Measurements from ENCODE around the gene PPFIA2.

Gene PPFIA2

DNA sequence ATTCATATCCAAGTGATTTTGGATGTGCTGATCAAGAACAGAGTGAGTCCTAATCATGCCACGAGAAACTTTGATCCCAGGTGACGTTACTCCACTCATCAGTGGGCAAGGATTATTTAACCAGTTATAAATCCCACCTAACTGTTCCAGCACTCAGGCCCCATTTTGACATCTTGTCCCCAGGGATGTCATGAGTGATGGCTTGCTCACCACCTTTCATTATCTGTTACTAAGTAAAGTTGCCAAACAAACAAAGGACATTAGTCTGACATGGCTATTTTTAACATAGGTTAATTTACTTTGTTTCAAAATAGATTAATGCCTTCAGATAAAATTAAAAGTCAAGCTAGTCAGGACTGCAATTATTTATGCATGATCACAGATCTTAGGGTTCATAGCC is 425.3 kb downstream of the PPFIA2 start:
- no peak for DNase-seq

DNA sequence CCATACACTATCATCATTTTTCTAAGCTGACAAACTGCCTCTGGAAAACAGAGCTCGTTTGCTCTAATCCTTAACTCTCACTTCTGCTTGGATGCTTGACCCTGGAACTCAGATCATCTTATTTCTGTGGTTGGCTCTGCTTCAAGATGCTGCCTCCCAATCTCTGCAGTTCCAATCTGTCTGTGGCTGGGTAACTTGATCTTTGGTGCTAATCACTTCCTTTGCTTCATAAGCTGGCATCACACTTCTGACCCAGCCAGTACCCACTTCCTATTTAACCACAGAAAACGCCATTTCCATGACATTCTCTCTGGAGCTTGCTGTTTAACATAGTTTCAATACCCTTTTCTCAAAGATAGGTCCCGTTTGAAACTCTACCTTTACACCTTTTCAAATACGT is 427.1 kb downstream of the PPFIA2 start:
- DNase-seq: no peak

DNA sequence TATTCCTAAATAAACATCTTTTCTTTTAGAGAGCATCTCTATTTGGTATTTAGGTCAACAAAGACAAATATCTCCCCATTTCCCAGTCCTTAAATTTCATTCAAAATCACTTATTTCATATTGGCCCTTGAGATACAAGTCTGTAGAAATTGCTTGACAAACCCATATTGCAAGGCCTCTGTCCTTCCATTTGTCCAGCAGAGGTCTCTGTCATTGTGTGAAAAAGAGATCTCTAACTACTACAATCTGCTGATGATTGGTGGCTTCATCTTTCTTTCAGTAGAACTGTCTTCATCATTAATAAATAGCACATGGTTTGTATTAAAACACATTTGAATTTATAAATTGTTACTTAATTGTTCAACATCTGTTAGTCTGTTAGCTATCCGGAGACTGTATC is 428.7 kb downstream of the PPFIA2 start:
- DNase-seq: peak in 1 of 2 experiments; percentile 17

DNA sequence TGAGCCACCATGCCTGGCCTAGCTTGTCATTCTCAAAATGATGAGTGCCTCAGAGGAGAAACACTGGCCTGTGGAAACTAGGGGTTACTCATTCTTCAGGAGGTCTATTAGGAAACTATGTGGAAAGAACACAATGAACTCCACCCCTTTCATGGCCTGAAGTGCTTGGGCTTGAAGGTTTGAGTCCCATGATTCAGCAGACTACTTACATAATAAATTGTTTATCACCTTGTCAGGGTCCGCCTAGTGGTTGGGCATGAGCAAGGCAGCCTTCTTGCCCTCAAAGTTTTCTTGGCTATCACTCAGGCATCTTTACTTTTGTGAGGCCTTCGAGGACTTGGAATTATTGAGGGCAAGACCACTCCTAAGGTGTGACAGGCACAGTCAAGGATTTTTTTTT is 430.1 kb downstream of the PPFIA2 start:
- peak in 1 of 2 experiments; percentile 1 for DNase-seq

DNA sequence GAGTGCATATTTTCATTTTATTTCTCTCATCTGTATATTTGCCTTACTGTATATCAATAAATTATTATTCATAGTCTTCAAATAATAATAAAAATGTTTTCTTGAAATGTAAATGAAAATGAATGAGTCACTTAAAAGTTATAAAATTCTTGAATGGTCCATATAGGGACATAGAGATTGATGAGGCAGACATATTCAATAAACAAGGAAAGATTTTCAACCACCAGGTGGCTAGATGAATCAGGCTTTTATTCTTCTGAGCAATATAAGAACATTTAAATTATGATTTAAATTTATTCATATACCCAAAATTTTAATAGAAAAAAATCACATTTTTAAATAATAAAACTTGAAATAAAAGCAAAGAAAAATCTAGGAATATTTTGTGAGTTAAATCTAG is 431.7 kb downstream of the PPFIA2 start:
- no peak for DNase-seq

DNA sequence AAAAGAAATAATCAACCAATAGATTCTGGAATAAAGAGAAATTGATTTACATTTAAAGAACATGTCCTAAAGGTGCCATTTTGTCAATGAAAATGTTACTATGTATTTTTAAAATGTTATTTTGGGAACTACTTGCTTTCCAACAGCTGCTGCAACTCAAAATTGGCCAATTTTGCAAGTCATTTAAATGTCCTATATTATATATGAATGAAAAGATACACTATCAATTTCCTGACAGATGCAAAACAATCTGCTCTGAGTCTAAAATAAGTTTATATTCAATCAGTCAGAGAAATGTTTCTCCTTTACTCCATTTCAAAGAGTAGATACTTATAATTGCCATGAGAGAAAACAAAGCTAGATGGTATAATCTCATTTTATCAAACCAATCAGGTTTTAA is 434.1 kb downstream of the PPFIA2 start:
- DNase-seq: no peak

DNA sequence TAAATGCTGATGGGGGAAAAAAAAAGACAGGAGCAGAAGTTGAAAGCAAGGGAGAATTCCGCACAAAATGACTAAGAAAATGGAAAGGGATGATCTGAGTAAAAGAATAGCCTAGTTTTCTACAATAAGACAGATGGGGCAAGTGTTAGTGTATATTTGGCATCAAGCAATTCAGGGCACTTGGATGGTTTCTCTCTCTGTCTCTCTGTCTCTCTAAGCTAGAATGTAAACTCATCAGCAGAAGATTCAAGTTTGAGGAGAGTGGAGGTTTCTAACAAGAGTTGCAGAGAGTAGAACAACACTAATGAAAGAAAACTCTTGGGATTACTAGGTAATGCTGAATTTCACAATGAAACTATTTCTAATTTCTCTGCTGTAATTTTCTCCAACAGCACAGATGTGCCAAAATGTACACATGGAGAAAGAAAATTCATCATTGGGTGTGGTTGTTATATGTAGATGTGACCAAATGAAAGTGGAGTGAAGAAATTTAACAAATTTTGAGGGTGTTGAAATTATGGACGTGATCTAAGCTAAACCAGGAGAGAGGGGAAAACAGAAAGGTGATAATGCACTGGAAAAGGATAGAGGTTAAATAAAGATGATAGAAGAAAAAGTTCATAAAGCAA is 444.1 kb downstream of the PPFIA2 start:
- no peak for DNase-seq

DNA sequence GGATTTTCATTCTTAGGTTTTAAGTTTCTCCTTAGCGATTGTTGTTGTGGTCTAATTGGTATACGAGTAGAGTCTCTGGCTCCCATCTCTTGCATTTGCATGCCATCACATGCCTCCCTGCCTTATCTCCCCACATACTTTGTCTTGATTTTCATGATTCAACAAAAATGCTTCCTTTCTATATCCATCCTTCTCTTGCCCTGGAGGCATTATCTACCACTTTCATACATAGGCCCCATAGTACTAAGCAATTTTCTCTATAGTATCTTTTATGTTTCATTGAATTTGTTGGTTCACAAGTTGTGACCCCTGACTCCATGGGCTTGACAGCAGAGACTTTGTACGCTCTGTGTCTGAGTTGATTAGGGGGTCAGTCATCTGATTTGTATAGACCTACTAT is 455.2 kb downstream of the PPFIA2 start:
- DNase-seq: peak; percentile 84 to 85

DNA sequence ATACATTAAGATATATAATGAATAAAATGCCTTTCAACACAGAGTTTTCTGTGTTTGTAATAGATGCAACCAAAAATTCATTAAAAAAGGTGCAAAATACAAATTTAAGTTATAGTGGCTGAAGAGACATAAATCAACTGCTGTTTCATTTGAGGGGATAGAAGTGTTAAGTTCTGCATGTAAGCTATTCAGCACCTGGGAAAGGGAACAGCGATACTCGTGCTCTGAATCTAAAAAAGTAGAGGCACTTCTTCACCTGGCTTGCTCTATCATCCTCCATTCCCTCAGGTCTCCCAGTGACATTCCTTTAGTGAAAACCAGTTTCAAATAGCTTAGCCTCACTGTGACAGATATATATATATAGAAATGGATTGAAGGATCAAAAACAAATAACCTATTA is 458.7 kb downstream of the PPFIA2 start:
- DNase-seq: no peak

DNA sequence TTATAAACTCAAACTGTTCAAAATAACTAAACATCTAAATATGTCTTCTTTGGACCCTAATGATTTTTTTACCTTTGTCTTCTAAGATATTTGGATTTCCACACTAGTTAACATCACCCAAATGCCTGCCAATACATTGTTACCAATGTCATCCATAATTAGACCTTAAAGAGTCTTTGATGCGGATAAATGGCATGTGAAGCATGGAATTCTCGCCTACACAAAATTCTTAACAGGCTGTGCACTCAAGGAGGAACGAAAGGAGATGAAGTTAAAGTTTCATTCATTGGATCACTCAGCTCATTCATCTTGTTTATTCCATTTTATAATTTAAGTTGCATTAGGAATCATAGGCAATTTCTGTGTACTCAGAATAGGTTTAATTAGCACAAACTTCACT is 461.5 kb downstream of the PPFIA2 start:
- DNase-seq: no peak

DNA sequence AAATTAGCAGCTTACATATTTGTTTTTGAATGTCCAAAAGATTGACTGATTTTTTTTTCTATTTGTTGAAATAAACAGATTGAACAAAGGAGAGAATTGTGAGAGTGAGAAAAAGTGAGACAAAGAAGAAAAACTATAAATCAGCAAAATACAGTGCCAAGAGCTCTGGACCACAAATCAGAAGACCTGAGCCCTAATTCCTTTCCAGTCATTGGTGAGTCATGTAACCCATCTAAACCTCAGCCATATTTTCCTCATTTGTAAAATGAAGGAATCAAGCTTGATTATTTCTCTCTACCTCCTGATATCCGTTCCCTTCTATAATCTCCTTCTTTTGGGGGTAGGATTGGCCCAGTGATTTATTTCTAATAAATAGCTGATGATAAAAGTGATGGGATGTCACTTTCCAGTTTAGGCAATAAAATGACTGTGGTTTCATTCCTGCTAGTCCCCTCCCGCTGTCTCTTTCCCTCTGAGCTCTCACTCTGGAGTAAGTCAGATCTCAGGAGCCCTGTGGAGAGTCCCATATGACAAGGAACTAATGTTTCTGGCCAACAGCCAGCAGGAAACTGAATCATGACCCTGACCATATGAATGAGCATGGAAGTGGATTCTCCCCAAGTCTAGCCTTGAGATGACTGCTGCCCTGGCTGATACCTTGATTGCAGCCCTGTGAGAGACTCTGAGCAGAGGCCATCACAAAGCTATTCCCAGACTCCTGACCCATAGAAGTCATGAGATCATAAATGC is 462.4 kb downstream of the PPFIA2 start:
- no peak for DNase-seq

DNA sequence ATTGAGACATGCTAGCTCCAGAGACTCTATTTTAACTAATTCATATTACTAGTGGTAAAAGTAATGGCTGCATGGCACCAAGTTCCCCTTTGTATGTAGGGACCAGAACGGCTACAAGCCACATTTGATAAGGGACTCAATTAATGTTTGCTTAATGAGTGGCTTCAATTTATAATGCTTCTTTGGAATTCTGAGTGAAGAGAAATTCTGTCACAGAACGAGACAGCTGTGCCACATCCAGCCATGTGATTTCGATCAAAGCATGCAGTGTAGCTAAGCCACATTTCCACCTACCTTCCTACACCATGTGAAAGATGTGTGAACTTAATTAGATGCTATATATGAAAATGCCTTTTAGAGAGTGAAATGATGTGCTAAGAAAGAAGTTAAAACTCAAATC is 463.9 kb downstream of the PPFIA2 start:
- no peak for DNase-seq

DNA sequence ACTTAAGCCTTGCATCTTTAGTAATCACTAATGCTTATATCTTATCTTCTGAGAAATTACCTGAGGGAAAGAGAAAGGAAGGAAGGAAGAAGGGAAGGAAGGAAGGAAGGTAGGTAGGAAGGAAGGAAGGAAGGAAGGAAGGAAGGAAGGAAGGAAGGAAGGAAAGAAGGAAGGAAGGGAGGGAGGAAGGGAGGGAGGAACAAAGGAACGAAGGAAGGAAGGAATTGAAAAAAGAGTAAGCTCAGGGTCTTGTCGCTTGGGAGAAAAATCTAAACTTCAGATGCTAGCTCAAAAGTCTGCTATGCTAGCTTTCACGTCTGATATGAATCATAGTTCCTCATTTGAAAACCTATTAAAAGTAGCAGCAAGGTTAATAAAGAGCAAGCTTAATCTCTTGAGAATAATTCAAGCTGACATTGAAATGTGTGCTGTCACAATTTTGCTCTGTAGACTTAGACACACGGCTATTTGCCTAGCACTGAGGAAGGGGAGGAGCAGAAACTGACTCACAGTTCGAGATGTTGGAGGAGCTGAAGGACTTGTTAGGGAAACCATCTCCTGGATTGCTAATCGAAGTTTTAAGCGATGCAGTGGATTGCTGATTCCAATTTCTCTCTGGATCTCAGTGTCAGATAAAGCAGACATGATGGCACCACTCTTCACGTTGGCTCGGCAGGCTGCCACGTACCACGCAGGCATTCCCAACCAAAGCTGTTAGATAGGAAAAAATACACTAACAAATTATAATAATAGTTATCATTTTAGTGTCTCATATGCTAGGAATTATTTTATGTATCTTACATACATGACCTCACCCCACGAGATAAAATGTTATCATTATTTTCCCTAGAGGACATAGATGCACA is 464.6 kb downstream of the PPFIA2 start:
- no peak for DNase-seq

DNA sequence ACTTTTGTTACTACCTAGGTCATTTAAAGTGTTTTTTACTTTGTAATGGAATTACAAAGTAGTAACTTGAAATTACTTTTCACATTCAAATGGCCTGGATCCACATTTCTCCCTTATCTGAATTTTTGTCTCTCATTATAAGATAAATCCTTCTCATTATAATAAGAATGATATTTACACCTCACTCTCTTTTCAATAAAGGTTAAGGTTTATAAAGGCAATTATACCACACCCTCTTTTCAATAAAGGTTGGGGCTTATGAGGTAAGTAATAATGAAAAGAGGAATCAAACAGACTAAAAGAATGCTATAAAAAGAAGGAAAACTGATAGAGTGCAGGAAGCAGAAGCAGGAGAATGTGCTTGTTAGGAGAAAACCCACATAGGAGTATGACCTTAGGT is 470.5 kb downstream of the PPFIA2 start:
- DNase-seq: no peak

DNA sequence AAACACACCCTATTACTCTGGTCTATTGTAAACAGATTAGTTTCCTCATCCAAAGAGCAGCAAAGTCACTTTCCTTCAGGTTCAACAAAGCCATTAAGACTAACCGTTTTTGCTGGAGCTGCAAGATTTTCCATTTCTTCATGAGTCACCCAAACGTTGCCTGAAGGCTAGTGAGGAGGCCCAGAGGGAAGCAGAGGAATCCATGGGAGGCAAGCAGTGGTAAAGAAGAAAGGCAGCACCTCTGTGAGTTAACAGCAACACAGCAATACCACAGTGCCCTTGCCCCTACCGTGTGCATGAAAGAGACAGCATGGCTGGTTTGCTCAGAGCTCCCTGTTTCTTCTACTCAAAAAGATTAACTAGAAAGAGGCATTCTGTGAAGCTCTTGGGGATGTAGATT is 475.0 kb downstream of the PPFIA2 start:
- DNase-seq: no peak

DNA sequence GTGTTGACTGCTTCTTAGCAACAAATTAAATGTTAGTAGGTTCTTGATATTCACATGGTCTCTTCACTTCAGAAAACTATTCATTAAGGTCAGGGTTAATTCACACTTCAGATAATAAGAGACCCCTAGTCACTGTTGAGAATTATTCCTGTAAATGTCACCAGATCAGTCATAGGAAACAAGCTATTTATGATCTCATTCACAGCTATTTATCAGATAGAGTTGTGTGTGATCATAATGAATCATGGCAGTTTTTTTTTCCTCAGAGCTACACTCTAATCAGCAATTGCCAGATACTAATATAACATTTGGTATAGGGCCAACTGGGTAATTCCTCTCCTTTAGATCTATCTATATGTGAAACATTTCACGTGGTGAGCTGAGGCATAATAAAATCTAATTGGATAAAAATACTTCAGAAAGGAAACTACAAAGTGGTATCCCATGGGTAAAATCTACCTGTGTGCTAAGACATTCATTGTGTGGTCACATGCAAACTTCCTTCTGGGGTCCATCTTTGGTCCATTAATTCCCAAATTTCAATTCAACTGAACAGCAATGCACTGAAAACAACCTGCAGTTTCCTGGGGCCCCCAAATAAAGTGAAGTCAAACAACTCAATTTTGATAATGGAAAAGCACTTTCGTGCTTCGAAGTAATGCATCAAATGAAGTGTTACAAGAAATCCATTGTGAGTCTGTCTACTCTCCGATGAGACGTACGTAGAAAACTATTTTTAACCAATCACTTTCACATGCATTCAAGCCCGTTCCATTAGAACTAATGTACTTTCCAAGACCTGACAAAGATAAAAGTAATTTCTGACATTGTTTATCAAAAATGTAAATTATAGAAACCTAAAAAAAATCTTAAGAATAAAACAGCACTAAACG is 484.3 kb downstream of the PPFIA2 start:
- DNase-seq: no peak

DNA sequence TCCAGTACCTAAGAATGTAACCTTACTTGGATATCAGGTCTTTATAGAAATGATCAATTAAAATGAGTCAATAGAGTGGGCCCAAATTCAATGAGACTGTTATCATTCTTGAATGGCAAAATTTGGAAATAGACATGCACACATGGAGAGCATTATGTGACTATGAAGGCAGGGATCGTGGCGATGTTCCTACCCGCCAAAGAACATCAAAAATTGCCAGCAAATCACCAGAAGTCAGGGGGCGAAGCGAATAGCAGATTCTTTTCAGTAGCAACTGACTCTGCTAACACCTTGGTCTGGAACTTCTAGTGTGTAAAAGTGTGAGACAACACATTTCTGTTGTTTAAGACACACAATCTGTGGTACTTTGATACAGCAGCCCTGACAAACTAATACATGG is 488.8 kb downstream of the PPFIA2 start:
- no peak for DNase-seq

DNA sequence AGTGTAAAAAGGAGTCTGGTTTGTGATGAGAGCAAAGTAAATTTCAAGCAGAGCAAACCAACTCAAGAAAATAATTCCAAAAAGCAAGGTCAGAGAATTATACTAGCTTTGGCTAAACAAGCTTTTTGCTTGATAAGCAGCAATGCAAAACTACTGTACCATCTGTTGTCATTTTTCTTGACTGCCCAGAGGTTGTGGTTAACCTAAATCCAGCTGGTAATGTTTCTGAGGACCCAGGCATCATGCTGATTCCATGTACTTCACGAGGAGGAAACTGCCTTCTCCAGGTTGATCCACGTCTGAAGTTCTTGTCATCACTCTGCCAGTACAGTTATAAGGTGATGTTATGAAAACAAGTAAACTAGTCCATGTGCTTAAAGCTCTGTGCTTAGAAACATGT is 496.1 kb downstream of the PPFIA2 start:
- no peak for DNase-seq

DNA sequence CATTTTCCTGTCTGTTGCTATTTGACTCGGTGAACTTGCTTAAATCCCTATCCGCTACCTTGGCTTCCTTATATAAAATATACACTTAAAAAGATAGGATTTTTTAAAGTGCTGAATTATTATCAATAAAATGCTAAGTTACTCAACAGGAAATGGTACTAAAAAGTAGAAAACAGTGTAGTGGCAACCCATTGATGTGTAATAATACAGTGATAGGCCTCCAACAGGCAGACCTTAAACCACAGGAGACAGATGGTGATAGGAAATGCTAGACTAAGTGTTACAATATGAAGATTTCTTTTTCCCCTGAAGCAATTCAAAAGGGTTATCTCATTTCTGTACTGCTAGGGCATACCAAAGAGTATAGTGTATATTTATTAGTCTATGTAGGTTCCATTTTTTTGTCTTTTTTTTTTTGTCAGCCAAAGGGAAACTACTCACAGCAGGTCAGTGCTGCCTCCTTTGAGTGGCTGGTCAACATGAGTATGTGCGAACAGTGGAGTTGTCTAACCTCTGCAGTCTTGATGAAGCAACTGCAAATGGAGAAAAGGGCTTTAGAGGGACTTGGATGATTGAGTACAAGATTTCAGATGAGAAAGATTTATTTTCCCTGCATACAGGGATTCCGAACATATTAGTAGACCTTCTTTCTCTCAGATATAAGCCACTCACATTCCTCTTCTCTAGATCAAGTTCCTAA is 497.5 kb downstream of the PPFIA2 start:
- no peak for DNase-seq

DNA sequence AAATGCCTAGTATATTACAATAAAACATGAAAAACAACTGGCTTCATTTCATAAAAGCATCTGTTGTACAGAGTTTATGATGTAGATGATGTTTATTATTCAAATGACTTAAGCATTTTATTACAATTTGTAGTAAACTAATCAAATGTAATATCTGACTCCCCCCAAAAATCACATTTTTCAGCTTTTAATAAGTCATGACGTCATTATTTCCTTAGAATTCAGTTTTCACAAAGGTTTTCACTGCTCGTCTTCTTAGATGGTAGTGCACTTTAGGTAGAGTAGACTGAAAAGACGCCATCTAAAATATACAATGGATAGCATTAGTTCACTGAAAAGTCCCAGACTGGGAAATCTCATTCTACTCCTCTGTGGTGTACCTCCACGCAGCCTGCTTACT is 499.8 kb downstream of the PPFIA2 start:
- DNase-seq: no peak

DNA sequence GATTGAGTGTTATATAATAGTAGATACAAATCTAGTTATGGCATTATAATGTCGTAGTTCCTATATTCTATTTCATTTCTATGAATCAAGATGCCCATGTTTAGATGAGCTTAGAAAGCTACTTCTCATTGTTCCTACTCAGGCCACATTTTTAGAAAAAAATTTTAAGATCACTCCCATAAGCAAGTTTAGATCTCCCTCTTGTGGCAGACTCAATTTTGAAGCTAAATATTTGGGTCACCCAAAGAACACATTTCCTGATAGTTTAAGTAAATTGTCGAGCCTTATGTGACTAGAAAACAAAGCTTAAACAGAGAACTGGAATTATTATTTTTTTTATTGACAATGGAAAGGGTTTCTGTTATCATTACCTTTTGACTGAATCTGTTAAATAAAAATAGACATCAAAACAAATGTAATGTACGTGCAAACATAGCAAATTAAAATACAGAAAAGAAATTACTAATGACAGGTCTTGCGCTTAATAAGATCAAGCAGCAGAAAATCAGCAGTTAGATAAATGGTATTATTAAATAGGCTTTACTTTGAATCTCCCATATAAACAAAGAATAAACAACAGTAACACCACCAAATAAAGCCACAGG is 501.1 kb downstream of the PPFIA2 start:
- peak; percentile 15 to 53 for DNase-seq

DNA sequence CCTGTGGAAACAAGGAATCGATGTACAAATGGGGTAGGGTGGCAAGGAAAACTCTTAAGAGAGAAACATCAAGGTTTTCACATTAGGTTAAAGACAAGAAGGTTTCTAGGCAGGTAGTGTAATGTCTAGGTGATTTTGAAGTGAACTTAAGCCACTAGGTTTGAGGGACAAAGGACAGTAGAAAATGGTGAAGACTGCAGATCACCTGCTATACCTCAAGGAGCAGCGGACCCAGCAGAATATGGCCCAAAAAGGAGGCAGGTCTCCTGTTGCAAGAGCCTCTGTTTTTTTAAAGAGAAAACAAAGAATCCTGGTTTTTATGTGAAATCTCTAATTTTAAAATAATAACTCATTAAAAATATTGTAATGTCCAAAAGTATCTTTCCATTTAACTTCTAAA is 503.2 kb downstream of the PPFIA2 start:
- DNase-seq: no peak

All from NCI-H526 (cell line).